HEK293 (cell line): ENCODE results near the gene RHBDL2.

Experiments used
- BCL11A ChIP-seq: fragments of 450-650 bp; formaldehyde crosslinking; IDR thresholded peaks from 2 replicates; pipeline ENCODE4 v1.5.1; 2016; ENCODE audit warnings: low read depth, missing biosample characterization, missing genetic modification characterization
- KLF16 ChIP-seq: fragments of 450-650 bp; formaldehyde crosslinking; IDR thresholded peaks from 2 replicates; pipeline ENCODE4 v1.5.1; 2017; ENCODE audit warnings: missing biosample characterization, missing genetic modification characterization
- KLF9 ChIP-seq: fragments of 450-650 bp; formaldehyde crosslinking; IDR thresholded peaks from 2 replicates; pipeline ENCODE4 v1.5.1; 2016; ENCODE audit warnings: missing biosample characterization, missing genetic modification characterization, low read depth
- WT1 ChIP-seq: fragments of 450-650 bp; formaldehyde crosslinking; IDR thresholded peaks from 2 replicates; pipeline ENCODE4 v1.5.1; 2016; ENCODE audit warnings: missing biosample characterization, missing genetic modification characterization
- ZBTB1 ChIP-seq: fragments of 450-650 bp; formaldehyde crosslinking; IDR thresholded peaks from 2 replicates; pipeline ENCODE4 v1.5.1; 2016; ENCODE audit warnings: missing biosample characterization, missing genetic modification characterization
- ZBTB48 ChIP-seq: fragments of 450-650 bp; formaldehyde crosslinking; IDR thresholded peaks from 2 replicates; pipeline ENCODE4 v1.5.1; 2016; ENCODE audit warnings: missing biosample characterization, missing genetic modification characterization
- ZFP37 ChIP-seq: fragments of 450-650 bp; formaldehyde crosslinking; IDR thresholded peaks from 2 replicates; pipeline ENCODE4 v1.5.1; 2016; ENCODE audit warnings: missing biosample characterization, missing genetic modification characterization
- ZIC2 ChIP-seq: fragments of 450-650 bp; formaldehyde crosslinking; IDR thresholded peaks from 2 replicates; pipeline ENCODE4 v1.5.1; 2016; ENCODE audit warnings: missing biosample characterization, missing genetic modification characterization
- ZNF121 ChIP-seq: fragments of 450-650 bp; formaldehyde crosslinking; IDR thresholded peaks from 2 replicates; pipeline ENCODE4 v1.5.1; 2016; ENCODE audit warnings: missing biosample characterization, missing genetic modification characterization
- ZNF133 ChIP-seq: fragments of 450-650 bp; formaldehyde crosslinking; IDR thresholded peaks from 2 replicates; pipeline ENCODE4 v1.5.1; 2016; ENCODE audit warnings: missing biosample characterization, missing genetic modification characterization
- ZNF140 ChIP-seq: fragments of 450-650 bp; formaldehyde crosslinking; IDR thresholded peaks from 2 replicates; pipeline ENCODE4 v1.5.1; 2016; ENCODE audit warnings: missing biosample characterization, missing genetic modification characterization
- ZNF175 ChIP-seq: fragments of 450-650 bp; formaldehyde crosslinking; IDR thresholded peaks from 2 replicates; pipeline ENCODE4 v1.5.1; 2016; ENCODE audit warnings: missing biosample characterization, missing genetic modification characterization
- ZNF211 ChIP-seq: fragments of 450-650 bp; formaldehyde crosslinking; IDR thresholded peaks from 2 replicates; pipeline ENCODE4 v1.5.1; 2016; ENCODE audit warnings: low read depth, missing biosample characterization, missing genetic modification characterization
- ZNF24 ChIP-seq: fragments of 450-650 bp; formaldehyde crosslinking; IDR thresholded peaks from 2 replicates; pipeline ENCODE4 v1.5.1; 2016; ENCODE audit warnings: missing biosample characterization, missing genetic modification characterization
- ZNF341 ChIP-seq: fragments of 450-650 bp; formaldehyde crosslinking; IDR thresholded peaks from 2 replicates; pipeline ENCODE4; 2016; ENCODE audit warnings: low read depth, missing biosample characterization, missing genetic modification characterization
- ZNF391 ChIP-seq: fragments of 450-650 bp; formaldehyde crosslinking; IDR thresholded peaks from 2 replicates; pipeline ENCODE4 v1.5.1; 2016; ENCODE audit warnings: low read depth, missing biosample characterization, missing genetic modification characterization, borderline replicate concordance
- ZNF404 ChIP-seq: fragments of 450-650 bp; formaldehyde crosslinking; IDR thresholded peaks from 2 replicates; pipeline ENCODE4 v1.5.1; 2017; ENCODE audit warnings: missing biosample characterization, missing genetic modification characterization
- ZNF48 ChIP-seq: fragments of 450-650 bp; formaldehyde crosslinking; IDR thresholded peaks from 2 replicates; pipeline ENCODE4 v1.5.1; 2016; ENCODE audit warnings: missing biosample characterization, missing genetic modification characterization
- ZNF501 ChIP-seq: fragments of 450-650 bp; formaldehyde crosslinking; IDR thresholded peaks from 2 replicates; pipeline ENCODE4 v1.5.1; 2016; ENCODE audit warnings: missing biosample characterization, missing genetic modification characterization
- ZNF548 ChIP-seq: fragments of 450-650 bp; formaldehyde crosslinking; IDR thresholded peaks from 2 replicates; pipeline ENCODE4 v1.5.1; 2016; ENCODE audit warnings: missing biosample characterization, missing genetic modification characterization
- ZNF561 ChIP-seq: fragments of 450-650 bp; IDR thresholded peaks from 2 replicates; pipeline ENCODE4 v1.5.1; 2018; ENCODE audit warnings: missing biosample characterization, missing genetic modification characterization, borderline replicate concordance
- ZNF623 ChIP-seq: fragments of 450-650 bp; formaldehyde crosslinking; IDR thresholded peaks from 2 replicates; pipeline ENCODE4 v1.5.1; 2016; ENCODE audit warnings: missing biosample characterization, missing genetic modification characterization
- ZNF658 ChIP-seq: fragments of 450-650 bp; formaldehyde crosslinking; IDR thresholded peaks from 2 replicates; pipeline ENCODE4; 2016; ENCODE audit warnings: missing biosample characterization, missing genetic modification characterization
- ZNF664 ChIP-seq: fragments of 450-650 bp; formaldehyde crosslinking; IDR thresholded peaks from 2 replicates; pipeline ENCODE4 v1.5.1; 2016; ENCODE audit warnings: missing biosample characterization, missing genetic modification characterization
- ZNF701 ChIP-seq: fragments of 450-650 bp; formaldehyde crosslinking; IDR thresholded peaks from 2 replicates; pipeline ENCODE4 v1.5.1; 2016; ENCODE audit warnings: missing biosample characterization, missing genetic modification characterization
- ZNF707 ChIP-seq: fragments of 450-650 bp; formaldehyde crosslinking; IDR thresholded peaks from 2 replicates; pipeline ENCODE4 v1.5.1; 2016; ENCODE audit warnings: missing biosample characterization, missing genetic modification characterization
- ZNF768 ChIP-seq: fragments of 450-650 bp; formaldehyde crosslinking; IDR thresholded peaks from 2 replicates; pipeline ENCODE4 v1.5.1; 2018; ENCODE audit warnings: missing biosample characterization, mild to moderate bottlenecking, missing genetic modification characterization
- ZNF776 ChIP-seq: fragments of 450-650 bp; formaldehyde crosslinking; IDR thresholded peaks from 2 replicates; pipeline ENCODE4 v1.5.0; 2017; ENCODE audit warnings: missing biosample characterization, missing genetic modification characterization, borderline replicate concordance
- TF ChIP-seq, protein P1 (sequence below): fragments of 450-650 bp; IDR thresholded peaks from 2 replicates; pipeline ENCODE4 v1.5.1; 2018; ENCODE audit warnings: missing biosample characterization, missing genetic modification characterization
- TF ChIP-seq, protein P2 (sequence below): fragments of 450-650 bp; formaldehyde crosslinking; IDR thresholded peaks from 2 replicates; pipeline ENCODE4 v1.5.1; 2016; ENCODE audit warnings: missing biosample characterization, missing genetic modification characterization
- TF ChIP-seq, protein P3 (sequence below): fragments of 450-650 bp; formaldehyde crosslinking; IDR thresholded peaks from 2 replicates; pipeline ENCODE4 v1.5.1; 2017; ENCODE audit warnings: missing biosample characterization, missing genetic modification characterization
- TF ChIP-seq, protein P4 (sequence below): fragments of 450-650 bp; formaldehyde crosslinking; IDR thresholded peaks from 2 replicates; pipeline ENCODE4 v1.5.1; 2016; ENCODE audit warnings: missing biosample characterization, missing genetic modification characterization
- TF ChIP-seq, protein P5 (sequence below): fragments of 450-650 bp; formaldehyde crosslinking; IDR thresholded peaks from 2 replicates; pipeline ENCODE4 v1.5.1; 2016; ENCODE audit warnings: missing biosample characterization, missing genetic modification characterization

Gene RHBDL2

DNA sequence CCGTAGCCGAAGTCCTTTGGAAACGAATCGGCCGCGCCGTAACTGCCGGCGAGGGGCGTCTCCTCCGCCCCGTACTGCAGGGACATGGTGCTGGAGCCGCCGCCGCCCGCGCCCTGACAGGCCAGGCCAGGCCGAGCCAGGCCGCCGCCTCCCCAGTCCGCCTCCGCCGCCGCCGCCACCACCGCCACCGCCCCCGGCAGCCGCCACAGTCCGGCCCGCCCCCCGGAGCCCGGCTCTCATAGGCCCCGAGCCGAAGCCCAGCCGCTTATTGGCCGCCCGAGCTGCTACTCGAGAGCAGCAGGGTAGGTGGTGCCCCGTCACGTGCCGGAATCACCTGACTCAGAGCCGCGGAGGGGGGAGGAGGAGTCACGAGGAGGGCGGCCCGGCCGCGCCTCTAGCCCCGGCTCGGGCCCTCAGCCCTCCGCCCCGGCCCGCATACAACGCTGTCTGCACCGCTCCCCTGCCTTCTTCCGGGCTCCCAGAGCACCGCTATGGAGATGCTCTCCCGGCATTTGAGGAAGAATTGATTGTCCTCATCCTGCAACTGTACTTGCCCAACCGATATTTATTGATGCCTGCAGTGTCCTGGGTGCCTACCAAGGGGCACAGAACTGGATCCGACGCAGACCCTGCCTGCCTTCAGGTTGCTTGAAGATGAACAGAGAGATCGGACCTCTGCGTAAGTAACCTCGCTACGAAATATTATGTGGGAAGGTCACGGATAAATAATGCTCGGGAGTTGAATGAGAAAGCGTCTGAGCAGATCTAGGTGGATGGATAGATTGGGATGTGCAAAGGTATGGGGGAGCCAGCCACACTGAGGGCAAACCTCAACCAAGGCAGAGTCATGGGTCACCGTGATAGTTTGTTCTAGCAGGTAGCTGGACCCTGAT is 81.8 kb downstream of the RHBDL2 start, which contains the start of gene RRAGC (continued):
- TF ChIP-seq ZNF24 (tag by site-specific recombination) (peak; percentile 81), ZNF140 (tag by site-specific recombination) (no peak), ZNF623 (tag by site-specific recombination) (no peak), ZNF121 (tag by site-specific recombination) (no peak), ZNF48 (tag by site-specific recombination) (no peak), ZNF548 (no peak), ZNF664 (no peak), ZNF211 (tag by site-specific recombination) (no peak), ZNF175 (no peak), ZFP37 (tag by site-specific recombination) (no peak; the same call in 1 of the 2 replicates), ZIC2 (tag by site-specific recombination) (no peak), WT1 (no peak; the same call in none of the 2 replicates), ZNF776 (tag by site-specific recombination) (no peak), ZBTB1 (tag by site-specific recombination) (no peak), ZNF404 (tag by site-specific recombination) (no peak), ZNF391 (no peak), KLF16 (tag by site-specific recombination) (peak; percentile 95), ZNF768 (tag by site-specific recombination) (no peak), ZNF501 (peak; percentile 61; the same call in 1 of the 2 replicates), ZNF133 (tag by site-specific recombination) (no peak), ZNF341 (peak; percentile 94), ZNF707 (tag by site-specific recombination) (no peak), KLF9 (tag by site-specific recombination) (peak; percentile 95), ZNF561 (tag by site-specific recombination) (peak; percentile 74; the same call in 1 of the 2 replicates), ZNF701 (tag by site-specific recombination) (no peak), BCL11A (tag by site-specific recombination) (peak; percentile 15; the same call in 1 of the 2 replicates), ZNF658 (tag by site-specific recombination) (no peak), ZBTB48 (tag by site-specific recombination) (peak; percentile 24; the same call in 1 of the 2 replicates)
- TF ChIP-seq, protein P1, sequence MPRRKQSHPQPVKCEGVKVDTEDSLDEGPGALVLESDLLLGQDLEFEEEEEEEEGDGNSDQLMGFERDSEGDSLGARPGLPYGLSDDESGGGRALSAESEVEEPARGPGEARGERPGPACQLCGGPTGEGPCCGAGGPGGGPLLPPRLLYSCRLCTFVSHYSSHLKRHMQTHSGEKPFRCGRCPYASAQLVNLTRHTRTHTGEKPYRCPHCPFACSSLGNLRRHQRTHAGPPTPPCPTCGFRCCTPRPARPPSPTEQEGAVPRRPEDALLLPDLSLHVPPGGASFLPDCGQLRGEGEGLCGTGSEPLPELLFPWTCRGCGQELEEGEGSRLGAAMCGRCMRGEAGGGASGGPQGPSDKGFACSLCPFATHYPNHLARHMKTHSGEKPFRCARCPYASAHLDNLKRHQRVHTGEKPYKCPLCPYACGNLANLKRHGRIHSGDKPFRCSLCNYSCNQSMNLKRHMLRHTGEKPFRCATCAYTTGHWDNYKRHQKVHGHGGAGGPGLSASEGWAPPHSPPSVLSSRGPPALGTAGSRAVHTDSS: peak; percentile 61; the same call in 1 of the 2 replicates
- TF ChIP-seq, protein P2, sequence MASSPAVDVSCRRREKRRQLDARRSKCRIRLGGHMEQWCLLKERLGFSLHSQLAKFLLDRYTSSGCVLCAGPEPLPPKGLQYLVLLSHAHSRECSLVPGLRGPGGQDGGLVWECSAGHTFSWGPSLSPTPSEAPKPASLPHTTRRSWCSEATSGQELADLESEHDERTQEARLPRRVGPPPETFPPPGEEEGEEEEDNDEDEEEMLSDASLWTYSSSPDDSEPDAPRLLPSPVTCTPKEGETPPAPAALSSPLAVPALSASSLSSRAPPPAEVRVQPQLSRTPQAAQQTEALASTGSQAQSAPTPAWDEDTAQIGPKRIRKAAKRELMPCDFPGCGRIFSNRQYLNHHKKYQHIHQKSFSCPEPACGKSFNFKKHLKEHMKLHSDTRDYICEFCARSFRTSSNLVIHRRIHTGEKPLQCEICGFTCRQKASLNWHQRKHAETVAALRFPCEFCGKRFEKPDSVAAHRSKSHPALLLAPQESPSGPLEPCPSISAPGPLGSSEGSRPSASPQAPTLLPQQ (tag by site-specific recombination): 0 out of 2 replicates have a peak, but pooled peaks have one; percentile 28
- TF ChIP-seq, protein P3, sequence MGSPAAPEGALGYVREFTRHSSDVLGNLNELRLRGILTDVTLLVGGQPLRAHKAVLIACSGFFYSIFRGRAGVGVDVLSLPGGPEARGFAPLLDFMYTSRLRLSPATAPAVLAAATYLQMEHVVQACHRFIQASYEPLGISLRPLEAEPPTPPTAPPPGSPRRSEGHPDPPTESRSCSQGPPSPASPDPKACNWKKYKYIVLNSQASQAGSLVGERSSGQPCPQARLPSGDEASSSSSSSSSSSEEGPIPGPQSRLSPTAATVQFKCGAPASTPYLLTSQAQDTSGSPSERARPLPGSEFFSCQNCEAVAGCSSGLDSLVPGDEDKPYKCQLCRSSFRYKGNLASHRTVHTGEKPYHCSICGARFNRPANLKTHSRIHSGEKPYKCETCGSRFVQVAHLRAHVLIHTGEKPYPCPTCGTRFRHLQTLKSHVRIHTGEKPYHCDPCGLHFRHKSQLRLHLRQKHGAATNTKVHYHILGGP: no peak
- TF ChIP-seq, protein P4, sequence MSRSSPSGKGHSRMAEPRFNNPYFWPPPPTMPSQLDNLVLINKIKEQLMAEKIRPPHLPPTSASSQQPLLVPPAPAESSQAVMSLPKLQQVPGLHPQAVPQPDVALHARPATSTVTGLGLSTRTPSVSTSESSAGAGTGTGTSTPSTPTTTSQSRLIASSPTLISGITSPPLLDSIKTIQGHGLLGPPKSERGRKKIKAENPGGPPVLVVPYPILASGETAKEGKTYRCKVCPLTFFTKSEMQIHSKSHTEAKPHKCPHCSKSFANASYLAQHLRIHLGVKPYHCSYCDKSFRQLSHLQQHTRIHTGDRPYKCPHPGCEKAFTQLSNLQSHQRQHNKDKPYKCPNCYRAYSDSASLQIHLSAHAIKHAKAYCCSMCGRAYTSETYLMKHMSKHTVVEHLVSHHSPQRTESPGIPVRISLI (tag by site-specific recombination): no peak
- TF ChIP-seq, protein P5, sequence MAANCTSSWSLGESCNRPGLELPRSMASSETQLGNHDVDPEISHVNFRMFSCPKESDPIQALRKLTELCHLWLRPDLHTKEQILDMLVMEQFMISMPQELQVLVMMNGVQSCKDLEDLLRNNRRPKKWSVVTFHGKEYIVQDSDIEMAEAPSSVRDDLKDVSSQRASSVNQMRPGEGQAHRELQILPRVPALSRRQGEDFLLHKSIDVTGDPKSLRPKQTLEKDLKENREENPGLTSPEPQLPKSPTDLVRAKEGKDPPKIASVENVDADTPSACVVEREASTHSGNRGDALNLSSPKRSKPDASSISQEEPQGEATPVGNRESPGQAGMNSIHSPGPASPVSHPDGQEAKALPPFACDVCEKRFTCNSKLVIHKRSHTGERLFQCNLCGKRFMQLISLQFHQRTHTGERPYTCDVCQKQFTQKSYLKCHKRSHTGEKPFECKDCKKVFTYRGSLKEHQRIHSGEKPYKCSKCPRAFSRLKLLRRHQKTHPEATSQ (tag by site-specific recombination): no peak
